Endothelial cell of umbilical vein (primary cell): ENCODE data around the gene NEURL1B. TPM values are rescaled to one million over a fixed set of nuclear protein-coding genes. Genes with fewer than 3 reads are reported as not detected.

ENCODE experiments used
- BruUV-seq: library from RNA; stranded (reverse); fragments of 400-500 nt; replicated peaks from 2 replicates; lab custom pipeline; 2021; lab: Mats Ljungman, UMichigan
- CTCF ChIA-PET: fragments of 300-600, 350-600 bp; sonication (Branson Sonifier 250); formaldehyde crosslinking; loops from one replicate; lab custom pipeline; 2021; ENCODE audit warnings: antibody characterized with exemption, inconsistent platforms; lab: Charles Lee
- POLR2A ChIA-PET: fragments of 300-600, 350-600 bp; sonication (Branson Sonifier 250); formaldehyde crosslinking; loops from one replicate; lab custom pipeline; 2021; ENCODE audit warnings: antibody characterized with exemption, inconsistent platforms; lab: Charles Lee
- DNase-seq: peaks from one replicate; pipeline ENCODE4 v3.0.0-alpha.2; 2011; ENCODE audit warnings: low read depth, low spot score
- FAIRE-seq: peaks from 2 replicates; lab custom pipeline; 2011; peaks lifted over from hg19 to GRCh38; lab: Jason Lieb, UNC
- H2AFZ ChIP-seq: 2 replicates; pipeline ENCODE4 v1.6.0; 2012; ENCODE audit warnings: low read depth, low read length, control low read depth, inconsistent platforms
- H3K27ac ChIP-seq: 2 replicates; pipeline ENCODE4 v1.5.1; 2011; ENCODE audit warnings: low read depth, mild to moderate bottlenecking, control low read depth, low read length, moderate library complexity; ENCODE audit not compliant: insufficient read depth
- H3K27me3 ChIP-seq, 2 experiments: 2 replicates each; pipeline versions ENCODE4 v1.6.0 to v1.6.1; 2011; ENCODE audit warnings: low read length in 2 of 2, mixed read lengths in 1 of 2; ENCODE audit not compliant: control insufficient read depth in 2 of 2, insufficient read depth in 2 of 2
- H3K36me3 ChIP-seq, 2 experiments: 2 replicates in 1 of 2; 3 replicates in 1 of 2; pipeline ENCODE4 v1.5.1; 2011; ENCODE audit warnings: low read length in 2 of 2, mild to moderate bottlenecking in 1 of 2, moderate library complexity in 1 of 2; ENCODE audit not compliant: control insufficient read depth in 2 of 2, insufficient read depth in 2 of 2; ENCODE audit errors: extremely low read depth in 1 of 2
- H3K4me1 ChIP-seq: 3 replicates; pipeline ENCODE4 v1.5.1; 2011; ENCODE audit warnings: mild to moderate bottlenecking, low read length; ENCODE audit not compliant: control insufficient read depth, insufficient read depth; ENCODE audit errors: extremely low read depth
- H3K4me2 ChIP-seq: 2 replicates; pipeline ENCODE4 v1.6.1; 2011; ENCODE audit warnings: low read length, control low read depth, mixed read lengths; ENCODE audit not compliant: insufficient read depth
- H3K4me3 ChIP-seq, 3 experiments: fragments of 200-600 bp in 1 of 3; sonication (generic), shearing (Covaris generic) in 1 of 3; replicated peaks in 1 of 3; 2 replicates each; pipeline ENCODE4 v1.5.1; 2011 to 2016; ENCODE audit warnings: control low read depth in 3 of 3, low read length in 3 of 3, mild to moderate bottlenecking in 2 of 3, inconsistent platforms in 1 of 3, low read depth in 1 of 3, moderate library complexity in 1 of 3; ENCODE audit not compliant: insufficient read depth in 1 of 3
- H3K79me2 ChIP-seq: 2 replicates; pipeline ENCODE4 v1.6.0; 2012; ENCODE audit warnings: low read length, inconsistent platforms; ENCODE audit not compliant: control insufficient read depth, insufficient read depth
- H3K9ac ChIP-seq: replicated peaks from 2 replicates; pipeline ENCODE3; 2011; ENCODE audit warnings: low read length, control low read depth; ENCODE audit not compliant: insufficient read depth; ENCODE audit errors: extremely low read depth
- H3K9me1 ChIP-seq: replicated peaks from 3 replicates; pipeline ENCODE4 v1.6.0; 2011; ENCODE audit warnings: mild to moderate bottlenecking, low read length; ENCODE audit not compliant: control insufficient read depth, insufficient read depth; ENCODE audit errors: extremely low read depth
- H3K9me3 ChIP-seq: replicated peaks from 2 replicates; pipeline ENCODE4 v1.5.1; 2012; ENCODE audit warnings: low read length, inconsistent platforms; ENCODE audit not compliant: control insufficient read depth, insufficient read depth
- H4K20me1 ChIP-seq: replicated peaks from 2 replicates; pipeline ENCODE3; 2011; ENCODE audit warnings: mild to moderate bottlenecking, low read length; ENCODE audit not compliant: control insufficient read depth, insufficient read depth; ENCODE audit errors: extremely low read depth
- EZH2 ChIP-seq: IDR thresholded peaks from 2 replicates; pipeline ENCODE4 v1.6.1; 2012; ENCODE audit warnings: borderline replicate concordance, low read depth, mild to moderate bottlenecking, moderate library complexity, low read length, inconsistent platforms; ENCODE audit not compliant: severe bottlenecking
- FOS ChIP-seq: IDR thresholded peaks from 2 replicates; pipeline ENCODE4 v1.6.1; 2011; ENCODE audit warnings: mild to moderate bottlenecking, low read length, moderate library complexity, borderline replicate concordance; ENCODE audit not compliant: insufficient read depth
- JUN ChIP-seq: IDR thresholded peaks from 2 replicates; pipeline ENCODE4 v1.6.1; 2011; ENCODE audit warnings: borderline replicate concordance, low read depth; ENCODE audit not compliant: insufficient read length, insufficient read depth
- MYC ChIP-seq: IDR thresholded peaks from one replicate; pipeline ENCODE4 v1.6.1; 2011; ENCODE audit warnings: mild to moderate bottlenecking, low read depth, low read length
- POLR2A ChIP-seq: IDR thresholded peaks from 2 replicates; pipeline ENCODE4 v1.6.1; 2012; ENCODE audit warnings: low read depth, mild to moderate bottlenecking, control low read depth, low read length
- POLR2AphosphoS5 ChIP-seq: IDR thresholded peaks from 2 replicates; pipeline ENCODE4 v1.6.1; 2012; ENCODE audit warnings: low read depth, mild to moderate bottlenecking, control low read depth, low read length, moderate library complexity; ENCODE audit not compliant: insufficient read depth
- dilution Hi-C: fragments of 300-500 bp; cut with MboI; formaldehyde crosslinking; loops from one replicate; pipeline ENCODE4 v1.15.0; 2019; ENCODE audit warnings: low sequenced_read_pairs; ENCODE audit not compliant: extremely low pct_ligation_motif_present
- intact Hi-C: fragments of 100-400 bp; cut with micrococcal nuclease; formaldehyde crosslinking; loops from one replicate; pipeline ENCODE4 v1.10.0; 2022
- polyA plus RNA-seq, 4 experiments: library from polyadenylated mRNA; depleted of rRNA in 3 of 4; stranded (reverse) in 3 of 4; unstranded in 1 of 4; fragments of >200 nt; gene quantifications; 2 replicates each; pipeline versions ENCODE4 v1.2.1 to v1.2.3, GENCODE V29; 2011 to 2012; ENCODE audit warnings: missing spikeins in 1 of 4
- total RNA-seq: library from RNA; stranded (reverse); gene quantifications from 2 replicates; pipeline ENCODE4 v1.2.3, GENCODE V29; 2021
- TF ChIP-seq, protein P1 (sequence below), 2 donors: IDR thresholded peaks; 1 replicate in 1 of 2; 2 replicates in 1 of 2; pipeline ENCODE4 v1.5.1; 2011; ENCODE audit warnings: low read length in 2 of 2, mild to moderate bottlenecking in 2 of 2, moderate library complexity in 2 of 2, control low read depth in 1 of 2, inconsistent platforms in 1 of 2, low read depth in 1 of 2; ENCODE audit not compliant: insufficient read depth in 1 of 2; ENCODE audit errors: extremely low read depth in 1 of 2
- TF ChIP-seq, protein P2 (sequence below): IDR thresholded peaks from 2 replicates; pipeline ENCODE4 v1.6.1; 2011; ENCODE audit not compliant: insufficient read depth, insufficient read length

The NEURL1B gene
- total and polyA plus RNA-seq, 2 donors (not counting 3 experiments of a cell fraction or from before 2014, with no cell fraction given) = 0.44 to 1.6 TPM

DNA sequence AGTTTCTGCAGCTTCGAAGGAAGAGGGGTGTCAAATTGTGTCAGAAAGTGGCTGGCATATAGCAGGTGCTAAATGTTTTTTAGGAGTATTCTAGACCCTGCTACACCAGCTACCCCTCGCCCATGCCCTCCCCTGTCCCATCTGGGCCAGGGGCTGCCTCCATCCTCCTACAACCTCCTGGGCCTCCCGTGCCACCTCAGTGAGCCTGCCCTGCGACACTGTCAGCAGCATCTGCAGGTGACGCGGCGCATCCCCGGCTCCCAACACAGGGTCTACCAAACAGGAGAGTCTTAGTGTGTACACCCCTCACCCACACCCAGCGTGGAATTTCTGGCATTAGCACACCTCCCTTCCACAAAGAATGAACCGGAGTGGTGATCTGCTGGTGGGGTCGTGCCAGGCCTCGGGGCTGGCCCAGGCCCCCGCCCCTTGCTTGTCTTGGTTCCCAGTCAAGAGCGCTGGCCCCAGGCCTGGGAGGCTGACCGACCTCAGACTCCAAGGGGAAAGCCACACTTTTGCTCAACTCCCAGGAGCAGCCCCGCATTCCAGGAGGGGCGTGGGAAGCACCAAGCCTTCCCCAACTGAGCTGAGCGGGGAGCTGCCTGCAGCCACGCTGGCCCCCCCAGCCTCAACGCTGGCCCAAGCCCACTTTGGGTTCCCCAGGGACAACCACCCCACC is 55.2 kb downstream of the NEURL1B start:
- no TSS peak for BruUV-seq
- H3K27me3 ChIP-seq = peaks cover 6 to 8% of the 10 kb centered on the region in 2 experiments
- FAIRE-seq (no peak), DNase-seq (no peak)
- H3K9me1 ChIP-seq = no peaks in the 10 kb centered on the region
- no peaks in the 10 kb centered on the region for H3K36me3 ChIP-seq
- no peak overlapping the region for H3K27ac ChIP-seq
- no peaks in the 10 kb centered on the region for H4K20me1 ChIP-seq
- dilution Hi-C loops (no loop called here), intact Hi-C loops (no loop called here)
- no peaks in the 10 kb centered on the region for H3K9me3 ChIP-seq
- no peaks in the 10 kb centered on the region for H3K79me2 ChIP-seq
- H2AFZ ChIP-seq = no peak overlapping the region
- no peak overlapping the region for H3K4me2 ChIP-seq
- CTCF ChIA-PET = interaction anchor here (0.7 to 3.7 kb wide), 16 partner anchors 10 to 784 kb away, joined by 3 to 81 read pairs (median 5); no protein-coding TSS in a partner anchor
- TF ChIP-seq JUN = no peak
- no peak for TF ChIP-seq EZH2
- TF ChIP-seq POLR2AphosphoS5 = no peak
- TF ChIP-seq, protein P1, sequence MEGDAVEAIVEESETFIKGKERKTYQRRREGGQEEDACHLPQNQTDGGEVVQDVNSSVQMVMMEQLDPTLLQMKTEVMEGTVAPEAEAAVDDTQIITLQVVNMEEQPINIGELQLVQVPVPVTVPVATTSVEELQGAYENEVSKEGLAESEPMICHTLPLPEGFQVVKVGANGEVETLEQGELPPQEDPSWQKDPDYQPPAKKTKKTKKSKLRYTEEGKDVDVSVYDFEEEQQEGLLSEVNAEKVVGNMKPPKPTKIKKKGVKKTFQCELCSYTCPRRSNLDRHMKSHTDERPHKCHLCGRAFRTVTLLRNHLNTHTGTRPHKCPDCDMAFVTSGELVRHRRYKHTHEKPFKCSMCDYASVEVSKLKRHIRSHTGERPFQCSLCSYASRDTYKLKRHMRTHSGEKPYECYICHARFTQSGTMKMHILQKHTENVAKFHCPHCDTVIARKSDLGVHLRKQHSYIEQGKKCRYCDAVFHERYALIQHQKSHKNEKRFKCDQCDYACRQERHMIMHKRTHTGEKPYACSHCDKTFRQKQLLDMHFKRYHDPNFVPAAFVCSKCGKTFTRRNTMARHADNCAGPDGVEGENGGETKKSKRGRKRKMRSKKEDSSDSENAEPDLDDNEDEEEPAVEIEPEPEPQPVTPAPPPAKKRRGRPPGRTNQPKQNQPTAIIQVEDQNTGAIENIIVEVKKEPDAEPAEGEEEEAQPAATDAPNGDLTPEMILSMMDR (IDR thresholded peaks at IDR 0.05; ENCODE audit: extremely low read depth in 1 of 2, insufficient read depth in 1 of 2, low read depth in 1 of 2, low read length in 2 of 2) = no peak
- no peak for TF ChIP-seq MYC
- TF ChIP-seq, protein P2, sequence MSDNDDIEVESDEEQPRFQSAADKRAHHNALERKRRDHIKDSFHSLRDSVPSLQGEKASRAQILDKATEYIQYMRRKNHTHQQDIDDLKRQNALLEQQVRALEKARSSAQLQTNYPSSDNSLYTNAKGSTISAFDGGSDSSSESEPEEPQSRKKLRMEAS = no peak
- TF ChIP-seq POLR2A = no peak
- no peak for TF ChIP-seq FOS
- POLR2A ChIA-PET = no interaction called here
- peaks cover 5% of the 10 kb centered on the region for H3K4me1 ChIP-seq
- H3K9ac ChIP-seq = no peak overlapping the region
- no peak overlapping the region for H3K4me3 ChIP-seq
